Activated T-helper 1 cell treated with anti-CD3 and anti-CD28 coated beads, Interleukin-12 subunit alpha, Interleukin-12 subunit beta, Interleukin-2, Interleukin-4 antibody, amounts not matched to agents 30 ng/mL and 10 ng/mL and 1 ng/mL, durations not matched to agents 14 hours and 24 hours and 36 hours (primary cell): ENCODE measurements around the gene ACTL8. TPM values are rescaled to one million over a fixed set of nuclear protein-coding genes. Genes with fewer than 3 reads are reported as not detected.

Experiments used
- DNase-seq: peaks from one replicate; pipeline ENCODE4 v3.0.0; 2021; ENCODE audit warnings: low spot score
- H3K27ac Mint-ChIP-seq: one replicate; pipeline ENCODE4 v1.8.0; 2021; ENCODE audit warnings: mild to moderate bottlenecking, mixed read lengths
- H3K27me3 Mint-ChIP-seq: one replicate; pipeline ENCODE4 v1.8.0; 2022; ENCODE audit warnings: mild to moderate bottlenecking, moderate library complexity, mixed read lengths; ENCODE audit not compliant: insufficient read depth
- H3K36me3 Mint-ChIP-seq: one replicate; pipeline ENCODE4 v1.8.0; 2021; ENCODE audit warnings: low read depth, mixed read lengths
- H3K4me1 Mint-ChIP-seq: one replicate; pipeline ENCODE4 v1.8.0; 2021; ENCODE audit warnings: low read depth, mixed read lengths
- H3K4me3 Mint-ChIP-seq: one replicate; pipeline ENCODE4 v1.8.0; 2021; ENCODE audit warnings: mild to moderate bottlenecking, moderate library complexity, mixed read lengths
- H3K9me3 Mint-ChIP-seq: one replicate; pipeline ENCODE4 v1.8.0; 2021; ENCODE audit warnings: mixed read lengths
- intact Hi-C: fragments of 100-400 bp; cut with micrococcal nuclease; formaldehyde crosslinking; loops from one replicate; pipeline ENCODE4 v1.15.1; 2024
- total RNA-seq: library from RNA; stranded (reverse); gene quantifications from 2 replicates; pipeline ENCODE4 v1.2.3, GENCODE V29; 2022

ACTL8 gene
- total RNA-seq, 1 donor from 2014 or later, result not detected

GRCh38 chr1:17873007-17873675 is 118.0 kb downstream of the ACTL8 start:
- DNase-seq, result no peak
- H3K36me3 Mint-ChIP-seq, result no peaks in the 10 kb centered on the region
- no peaks in the 10 kb centered on the region for H3K27me3 Mint-ChIP-seq
- no peaks in the 10 kb centered on the region for H3K9me3 Mint-ChIP-seq
- H3K4me3 Mint-ChIP-seq, result no peak overlapping the region
- no peak overlapping the region for H3K27ac Mint-ChIP-seq
- intact Hi-C loops, result no loop called here
- H3K4me1 Mint-ChIP-seq, result no peaks in the 10 kb centered on the region

GRCh38 chr1:17874231-17874630 is 119.1 kb downstream of the ACTL8 start:
- intact Hi-C loops, result no loop called here
- H3K4me1 Mint-ChIP-seq, result no peaks in the 10 kb centered on the region
- H3K9me3 Mint-ChIP-seq, result no peaks in the 10 kb centered on the region
- no peaks in the 10 kb centered on the region for H3K27me3 Mint-ChIP-seq
- no peak for DNase-seq
- no peaks in the 10 kb centered on the region for H3K36me3 Mint-ChIP-seq
- H3K4me3 Mint-ChIP-seq, result no peak overlapping the region
- H3K27ac Mint-ChIP-seq, result no peak overlapping the region

GRCh38 chr1:17874710-17875109 is 119.6 kb downstream of the ACTL8 start:
- no peaks in the 10 kb centered on the region for H3K27me3 Mint-ChIP-seq
- H3K9me3 Mint-ChIP-seq, result no peaks in the 10 kb centered on the region
- DNase-seq, result no peak
- H3K27ac Mint-ChIP-seq, result no peak overlapping the region
- intact Hi-C loops, result no loop called here
- H3K4me1 Mint-ChIP-seq, result no peaks in the 10 kb centered on the region
- no peak overlapping the region for H3K4me3 Mint-ChIP-seq
- no peaks in the 10 kb centered on the region for H3K36me3 Mint-ChIP-seq

GRCh38 chr1:17875171-17875881 is 120.2 kb downstream of the ACTL8 start:
- H3K9me3 Mint-ChIP-seq, result no peaks in the 10 kb centered on the region
- no peak for DNase-seq
- H3K27ac Mint-ChIP-seq, result no peak overlapping the region
- H3K4me1 Mint-ChIP-seq, result no peaks in the 10 kb centered on the region
- intact Hi-C loops, result no loop called here
- no peaks in the 10 kb centered on the region for H3K36me3 Mint-ChIP-seq
- H3K27me3 Mint-ChIP-seq, result no peaks in the 10 kb centered on the region
- H3K4me3 Mint-ChIP-seq, result no peak overlapping the region

GRCh38 chr1:17875882-17876280 is 120.7 kb downstream of the ACTL8 start:
- Mint-ChIP-seq H3K4me3 (no peak overlapping the region), H3K27ac (no peak overlapping the region)

More at GRCh38 chr1:17875882-17876280, 120.7 kb downstream of the ACTL8 start:
- DNase-seq, result no peak
- H3K9me3 Mint-ChIP-seq, result no peaks in the 10 kb centered on the region
- intact Hi-C loops, result no loop called here
- H3K36me3 Mint-ChIP-seq, result no peaks in the 10 kb centered on the region
- no peaks in the 10 kb centered on the region for H3K27me3 Mint-ChIP-seq
- H3K4me1 Mint-ChIP-seq, result no peaks in the 10 kb centered on the region

Other genes starting within 250 kb of the ACTL8 start
- gene ARHGEF10L, start 215.6 kb upstream of the ACTL8 start, total RNA-seq, result not detected in 2 replicates